Liver (tissue), 9 donors: ENCODE measurements around the gene FAAH. TPM values are rescaled to one million over a fixed set of nuclear protein-coding genes. Genes with fewer than 3 reads are reported as not detected.

Experiments
- DNase-seq: peaks from one replicate; pipeline ENCODE4 v3.0.0-alpha.2; 2017; ENCODE audit warnings: low spot score
- H3K27ac ChIP-seq, 2 donors: one replicate each; pipeline ENCODE4 v1.7.0; 2013; ENCODE audit warnings: inconsistent platforms in 2 of 2, low read length in 2 of 2, control low read depth in 1 of 2, low read depth in 1 of 2, mild to moderate bottlenecking in 1 of 2
- H3K27me3 ChIP-seq, 4 donors: one replicate each; pipeline versions ENCODE4 v1.6.1 to v1.7.0; 2013; ENCODE audit warnings: low read length in 3 of 4, inconsistent platforms in 1 of 4, mild to moderate bottlenecking in 1 of 4, moderate library complexity in 1 of 4; ENCODE audit not compliant: control insufficient read depth in 4 of 4, insufficient read depth in 4 of 4
- H3K36me3 ChIP-seq, 4 donors: one replicate each; pipeline versions ENCODE4 v1.6.1 to v1.7.0; 2013; ENCODE audit warnings: low read length in 3 of 4, mild to moderate bottlenecking in 3 of 4, low read depth in 1 of 4, moderate library complexity in 1 of 4; ENCODE audit not compliant: control insufficient read depth in 4 of 4, insufficient read depth in 3 of 4
- H3K4me1 ChIP-seq, 4 donors: one replicate each; pipeline versions ENCODE4 v1.6.1 to v1.7.0; 2013; ENCODE audit warnings: low read length in 3 of 4, mild to moderate bottlenecking in 3 of 4, moderate library complexity in 1 of 4; ENCODE audit not compliant: control insufficient read depth in 4 of 4, insufficient read depth in 4 of 4
- H3K4me3 ChIP-seq, 3 donors: one replicate each; pipeline versions ENCODE4 v1.6.1 to v1.7.0; 2013; ENCODE audit warnings: low read length in 3 of 3, control low read depth in 1 of 3, low read depth in 1 of 3, mild to moderate bottlenecking in 1 of 3
- H3K9ac ChIP-seq, 2 donors: one replicate each; pipeline ENCODE4 v1.7.0; 2013; ENCODE audit warnings: low read length in 2 of 2, mild to moderate bottlenecking in 2 of 2, moderate library complexity in 2 of 2, control low read depth in 1 of 2, low read depth in 1 of 2
- H3K9me3 ChIP-seq, 4 donors: one replicate each; pipeline versions ENCODE4 v1.6.1 to v1.7.0; 2013; ENCODE audit warnings: low read length in 3 of 4; ENCODE audit not compliant: control insufficient read depth in 4 of 4
- EGR1 ChIP-seq, 2 donors: IDR thresholded peaks; 2 replicates each; pipeline ENCODE4 v1.6.1; 2016 to 2018; ENCODE audit warnings: antibody characterized with exemption in 2 of 2, low read depth in 2 of 2
- FOXA1 ChIP-seq: IDR thresholded peaks from 2 replicates; pipeline ENCODE4 v1.6.1; 2016; ENCODE audit warnings: antibody characterized with exemption
- FOXA2 ChIP-seq: IDR thresholded peaks from 2 replicates; pipeline ENCODE4 v1.6.1; 2016; ENCODE audit warnings: antibody characterized with exemption
- GABPA ChIP-seq, 2 donors: IDR thresholded peaks in 1 of 2; conservative IDR thresholded peaks in 1 of 2; 2 replicates each; pipeline ENCODE4 v1.6.1; 2016; ENCODE audit warnings: antibody characterized with exemption in 2 of 2, mild to moderate bottlenecking in 1 of 2, moderate library complexity in 1 of 2
- HNF4A ChIP-seq, 2 donors: conservative IDR thresholded peaks; 2 replicates each; pipeline ENCODE4 v1.6.1; 2016; ENCODE audit warnings: antibody characterized with exemption in 2 of 2, mild to moderate bottlenecking in 2 of 2
- HNF4G ChIP-seq: IDR thresholded peaks from 2 replicates; pipeline ENCODE4 v1.6.1; 2016; ENCODE audit warnings: antibody characterized with exemption
- JUND ChIP-seq, 2 donors: IDR thresholded peaks; 2 replicates each; pipeline ENCODE4 v1.6.1; 2016; ENCODE audit warnings: antibody characterized with exemption in 2 of 2
- NR2F2 ChIP-seq: IDR thresholded peaks from 2 replicates; pipeline ENCODE4 v1.6.1; 2016; ENCODE audit warnings: antibody characterized with exemption
- RAD21 ChIP-seq, 2 donors: IDR thresholded peaks; 2 replicates each; pipeline ENCODE4 v1.6.1; 2016; ENCODE audit warnings: antibody characterized with exemption in 2 of 2, mild to moderate bottlenecking in 2 of 2
- REST ChIP-seq: IDR thresholded peaks from 2 replicates; pipeline ENCODE4 v1.6.1; 2016; ENCODE audit warnings: antibody characterized with exemption, mild to moderate bottlenecking
- RXRA ChIP-seq, 2 donors: IDR thresholded peaks; 2 replicates each; pipeline ENCODE4 v1.6.1; 2017 to 2018; ENCODE audit warnings: antibody characterized with exemption in 2 of 2, mild to moderate bottlenecking in 1 of 2
- SP1 ChIP-seq: IDR thresholded peaks from 2 replicates; pipeline ENCODE4 v1.6.1; 2018; ENCODE audit warnings: antibody characterized with exemption, mild to moderate bottlenecking
- TAF1 ChIP-seq: conservative IDR thresholded peaks from 2 replicates; pipeline ENCODE4 v1.6.1; 2016; ENCODE audit warnings: antibody characterized with exemption, mild to moderate bottlenecking
- YY1 ChIP-seq: IDR thresholded peaks from 2 replicates; pipeline ENCODE4 v1.6.1; 2016; ENCODE audit warnings: antibody characterized with exemption, mild to moderate bottlenecking
- ZBTB33 ChIP-seq: IDR thresholded peaks from 2 replicates; pipeline ENCODE4 v1.6.1; 2016; ENCODE audit warnings: antibody characterized with exemption
- WGBS: extraction: QIAGEN DNeasy Blood & Tissue Kit; methylation state at CpG from one replicate; pipeline ENCODE4 v1.1.7; 2013; 5-methylcytosine and 5-hydroxymethylcytosine counted together
- polyA plus RNA-seq, 2 donors: library from polyadenylated mRNA; stranded (reverse) in 1 of 2; unstranded in 1 of 2; fragments of 200-250 nt in 1 of 2; fragments of >200 nt in 1 of 2; fragmentation: Nextera tagmentation in 1 of 2; extraction: Ambion mirVana in 1 of 2; gene quantifications; one replicate each; pipeline versions ENCODE4 v1.2.1 to v1.2.3, GENCODE V29; 2013 to 2015
- total RNA-seq, 2 donors: library from RNA; depleted of rRNA; stranded (reverse); fragments of >200 nt; gene quantifications; one replicate each; pipeline ENCODE4 v1.2.3, GENCODE V29; 2014
- TF ChIP-seq, protein P1 (sequence below): fragments of 150-350 bp; IDR thresholded peaks from 2 replicates; pipeline ENCODE4 v1.5.1; 2017; ENCODE audit warnings: improper control_type of control experiment, low read depth, low read length; ENCODE audit not compliant: missing input control
- TF ChIP-seq, protein P2 (sequence below): IDR thresholded peaks from 2 replicates; pipeline ENCODE4 v1.6.1; 2016; ENCODE audit warnings: antibody characterized with exemption
- donor health status: healthy.
- donor health status: healthy.
- donor health status: healthy.
- donor health status: healthy.
- donor health status: healthy.

Gene FAAH
- total and polyA plus RNA-seq, 4 donors, result 4.3 to 41.5 (median 22.1) TPM

DNA sequence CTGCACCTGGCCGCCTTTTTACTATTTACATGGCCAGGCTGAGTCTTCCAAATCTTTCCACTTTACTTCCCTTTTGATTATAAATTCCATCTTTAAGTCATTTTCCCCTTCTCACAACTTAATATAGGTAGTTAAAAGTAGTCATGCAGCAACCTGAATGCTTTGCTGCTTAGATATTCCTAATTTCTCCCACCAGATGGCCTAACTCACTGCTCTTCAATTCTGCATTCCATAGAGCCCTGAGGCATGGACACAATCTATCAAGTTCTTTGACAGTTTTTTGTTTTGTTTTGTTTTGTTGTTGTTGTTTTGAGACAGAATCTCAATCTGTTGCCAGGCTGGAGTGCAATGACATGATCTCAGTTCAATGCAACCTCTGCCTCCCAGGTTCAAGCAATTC, 21.7 kb upstream of the FAAH start:
- Histone ChIP-seq H3K27me3 (no peaks in the 10 kb centered on the region), H3K27ac (no peak overlapping the region), H3K4me3 (no peak overlapping the region), H3K9ac (no peak overlapping the region), H3K36me3 (peaks cover 3 to 14% (median 7%) of the 10 kb centered on the region in 4 donors), H3K9me3 (no peaks in the 10 kb centered on the region), H3K4me1 (no peaks in the 10 kb centered on the region)
- TF ChIP-seq ZBTB33, result no peak
- no peak for TF ChIP-seq SP1
- 98% methylated on average over 1 of the region's 1 CpG for WGBS
- no peak for DNase-seq

GRCh38 chr1:46379996-46380395, 14.1 kb upstream of the FAAH start:
- Histone ChIP-seq H3K27me3 (no peaks in the 10 kb centered on the region), H3K4me1 (no peaks in the 10 kb centered on the region), H3K9ac (no peak overlapping the region), H3K36me3 (peaks cover 0 to 3% (median 0%) of the 10 kb centered on the region in 4 donors), H3K9me3 (peaks cover 0 to 5% (median 0%) of the 10 kb centered on the region in 4 donors), H3K27ac (no peak overlapping the region), H3K4me3 (no peak overlapping the region)
- no peak for TF ChIP-seq JUND (IDR thresholded peaks at IDR 0.05)
- TF ChIP-seq GABPA (IDR thresholded peaks at IDR 0.05 in 1 of 2, conservative IDR thresholded peaks at IDR 0.05 in 1 of 2), result no peak
- TF ChIP-seq FOXA1, result no peak
- TF ChIP-seq SP1, result no peak
- TF ChIP-seq ZBTB33, result no peak
- no peak for TF ChIP-seq EGR1 (IDR thresholded peaks at IDR 0.05; ENCODE audit: low read depth in 2 of 2)
- TF ChIP-seq NR2F2, result no peak
- no peak for TF ChIP-seq FOXA2
- no peak for TF ChIP-seq REST
- TF ChIP-seq, protein P1, sequence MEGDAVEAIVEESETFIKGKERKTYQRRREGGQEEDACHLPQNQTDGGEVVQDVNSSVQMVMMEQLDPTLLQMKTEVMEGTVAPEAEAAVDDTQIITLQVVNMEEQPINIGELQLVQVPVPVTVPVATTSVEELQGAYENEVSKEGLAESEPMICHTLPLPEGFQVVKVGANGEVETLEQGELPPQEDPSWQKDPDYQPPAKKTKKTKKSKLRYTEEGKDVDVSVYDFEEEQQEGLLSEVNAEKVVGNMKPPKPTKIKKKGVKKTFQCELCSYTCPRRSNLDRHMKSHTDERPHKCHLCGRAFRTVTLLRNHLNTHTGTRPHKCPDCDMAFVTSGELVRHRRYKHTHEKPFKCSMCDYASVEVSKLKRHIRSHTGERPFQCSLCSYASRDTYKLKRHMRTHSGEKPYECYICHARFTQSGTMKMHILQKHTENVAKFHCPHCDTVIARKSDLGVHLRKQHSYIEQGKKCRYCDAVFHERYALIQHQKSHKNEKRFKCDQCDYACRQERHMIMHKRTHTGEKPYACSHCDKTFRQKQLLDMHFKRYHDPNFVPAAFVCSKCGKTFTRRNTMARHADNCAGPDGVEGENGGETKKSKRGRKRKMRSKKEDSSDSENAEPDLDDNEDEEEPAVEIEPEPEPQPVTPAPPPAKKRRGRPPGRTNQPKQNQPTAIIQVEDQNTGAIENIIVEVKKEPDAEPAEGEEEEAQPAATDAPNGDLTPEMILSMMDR, result no peak
- no peak for TF ChIP-seq TAF1
- TF ChIP-seq RXRA (IDR thresholded peaks at IDR 0.05), result no peak
- TF ChIP-seq HNF4G, result no peak
- TF ChIP-seq, protein P2, sequence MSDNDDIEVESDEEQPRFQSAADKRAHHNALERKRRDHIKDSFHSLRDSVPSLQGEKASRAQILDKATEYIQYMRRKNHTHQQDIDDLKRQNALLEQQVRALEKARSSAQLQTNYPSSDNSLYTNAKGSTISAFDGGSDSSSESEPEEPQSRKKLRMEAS, result no peak
- TF ChIP-seq YY1, result no peak
- TF ChIP-seq RAD21 (IDR thresholded peaks at IDR 0.05), result no peak
- no peak for TF ChIP-seq HNF4A (conservative IDR thresholded peaks at IDR 0.05)
- no peak for DNase-seq
- WGBS, result 95% methylated on average over 1 of the region's 1 CpG
